H1 (cell line): ENCODE results near the gene CNOT6L. TPM values are rescaled to one million over a fixed set of nuclear protein-coding genes. Genes with fewer than 3 reads are reported as not detected.

Source experiments
- PHF8 ChIP-seq: fragments of 200-600 bp; sonication (generic); conservative IDR thresholded peaks from 2 replicates; pipeline ENCODE4 v1.7.1; 2012; ENCODE audit warnings: low read depth, mild to moderate bottlenecking, inconsistent platforms, low read length, moderate library complexity
- polyA plus RNA-seq, 7 experiments: library from polyadenylated mRNA; depleted of rRNA in 3 of 7; stranded (reverse) in 5 of 7; unstranded in 2 of 7; fragments of >200 nt in 5 of 7; fragments of 200-250 nt in 2 of 7; gene quantifications; 1 replicate in 5 of 7; 2 replicates in 1 of 7; 4 replicates in 1 of 7; pipeline versions ENCODE4 v1.2.1 to v1.2.3, GENCODE V29; 2011 to 2013; ENCODE audit warnings: missing spikeins in 2 of 7, mixed read lengths in 2 of 7
- total RNA-seq: library from RNA; stranded (reverse); fragmentation: NEBNext Ultra II Directional; extraction: Animal tissue kit (Norgen Biotek cat#: 25700); gene quantifications from 2 replicates; pipeline ENCODE4 v1.2.1, GENCODE V29; 2021

The CNOT6L gene
- total and polyA plus RNA-seq, 2 of the 8 experiments (the other 6 are each of a cell fraction or from before 2014, with no cell fraction given): 2.0 to 22.4 TPM

DNA sequence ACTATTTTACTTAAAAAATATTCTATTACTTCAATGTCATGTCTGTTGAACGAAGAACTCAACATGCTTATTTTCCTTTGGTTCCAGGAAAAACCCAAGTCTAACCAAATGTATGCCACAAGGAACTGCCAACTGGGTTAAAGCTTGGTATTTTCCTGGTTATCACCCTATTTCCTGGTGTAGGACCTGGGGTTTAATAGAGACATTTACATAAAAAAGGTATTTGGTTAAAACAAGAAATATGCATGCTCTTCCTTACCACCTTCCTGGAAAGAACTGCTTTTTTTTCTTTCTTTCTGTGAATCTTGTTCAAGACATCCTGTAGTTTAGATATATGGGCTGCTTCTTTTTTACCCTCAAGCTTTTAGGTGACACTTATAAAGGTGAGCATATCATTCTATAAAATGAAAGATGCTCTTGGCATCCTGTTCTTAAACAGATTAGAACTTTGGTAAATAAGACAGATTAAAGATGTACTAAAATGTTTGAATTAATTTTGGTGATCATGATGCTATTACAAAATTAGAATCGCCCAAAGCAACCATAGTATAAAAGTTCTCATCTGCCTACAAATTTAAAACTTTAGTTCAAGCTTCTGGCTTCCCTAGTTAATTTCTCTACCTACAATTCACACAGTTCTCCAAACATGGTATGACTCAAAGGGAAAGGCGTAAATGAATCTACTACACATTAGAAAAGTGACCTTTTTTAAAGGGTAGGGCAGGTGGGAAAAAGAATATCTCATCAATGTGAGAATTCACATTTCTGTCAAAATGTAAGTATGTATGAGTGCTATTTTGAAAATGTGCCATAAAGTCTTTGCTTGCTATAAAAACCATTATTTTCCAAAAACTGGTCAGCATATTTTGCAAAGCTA is 103.5 kb downstream of the CNOT6L start (continued):
- TF ChIP-seq PHF8: no peak
